Immature natural killer cell (primary cell): ENCODE results near the gene SQSTM1. TPM values are rescaled to one million over a fixed set of nuclear protein-coding genes. Genes with fewer than 3 reads are reported as not detected.

ENCODE experiments used
- DNase-seq, 3 donors: peaks; one replicate each; pipeline ENCODE4 v3.0.0; 2022; ENCODE audit warnings: mixed read lengths in 1 of 3
- H3K27ac Mint-ChIP-seq, 6 donors: one replicate each; pipeline ENCODE4 v1.8.0; 2020; ENCODE audit warnings: mixed read lengths in 6 of 6, mild to moderate bottlenecking in 5 of 6, inconsistent platforms in 4 of 6, moderate library complexity in 3 of 6
- H3K27me3 Mint-ChIP-seq, 3 donors: one replicate each; pipeline ENCODE4 v1.8.0; 2020 to 2021; ENCODE audit warnings: low read depth in 3 of 3, mild to moderate bottlenecking in 3 of 3, mixed read lengths in 3 of 3, moderate library complexity in 3 of 3, inconsistent platforms in 1 of 3
- H3K36me3 Mint-ChIP-seq, 3 donors: one replicate each; pipeline ENCODE4 v1.8.0; 2020; ENCODE audit warnings: mixed read lengths in 3 of 3, inconsistent platforms in 2 of 3, mild to moderate bottlenecking in 2 of 3
- H3K4me1 Mint-ChIP-seq, 2 donors: one replicate each; pipeline ENCODE4 v1.8.0; 2020; ENCODE audit warnings: inconsistent platforms in 2 of 2, mild to moderate bottlenecking in 2 of 2, mixed read lengths in 2 of 2, moderate library complexity in 1 of 2
- H3K4me3 Mint-ChIP-seq, 5 donors: one replicate each; pipeline ENCODE4 v1.8.0; 2020; ENCODE audit warnings: mild to moderate bottlenecking in 5 of 5, mixed read lengths in 5 of 5, inconsistent platforms in 3 of 5, moderate library complexity in 3 of 5
- H3K9me3 Mint-ChIP-seq, 6 donors: one replicate each; pipeline ENCODE4 v1.8.0; 2020; ENCODE audit warnings: mild to moderate bottlenecking in 6 of 6, mixed read lengths in 6 of 6, inconsistent platforms in 4 of 6, moderate library complexity in 3 of 6
- polyA plus RNA-seq, 3 donors: library from polyadenylated mRNA; unstranded; fragments of 300-500 nt; fragmentation: Illumina TruSeq; gene quantifications; one replicate each; pipeline ENCODE4 v1.2.3, GENCODE V29; 2021

SQSTM1 gene
- 100 to 1,000 TPM; 256 to 292 (median 268) TPM for polyA plus RNA-seq

DNA sequence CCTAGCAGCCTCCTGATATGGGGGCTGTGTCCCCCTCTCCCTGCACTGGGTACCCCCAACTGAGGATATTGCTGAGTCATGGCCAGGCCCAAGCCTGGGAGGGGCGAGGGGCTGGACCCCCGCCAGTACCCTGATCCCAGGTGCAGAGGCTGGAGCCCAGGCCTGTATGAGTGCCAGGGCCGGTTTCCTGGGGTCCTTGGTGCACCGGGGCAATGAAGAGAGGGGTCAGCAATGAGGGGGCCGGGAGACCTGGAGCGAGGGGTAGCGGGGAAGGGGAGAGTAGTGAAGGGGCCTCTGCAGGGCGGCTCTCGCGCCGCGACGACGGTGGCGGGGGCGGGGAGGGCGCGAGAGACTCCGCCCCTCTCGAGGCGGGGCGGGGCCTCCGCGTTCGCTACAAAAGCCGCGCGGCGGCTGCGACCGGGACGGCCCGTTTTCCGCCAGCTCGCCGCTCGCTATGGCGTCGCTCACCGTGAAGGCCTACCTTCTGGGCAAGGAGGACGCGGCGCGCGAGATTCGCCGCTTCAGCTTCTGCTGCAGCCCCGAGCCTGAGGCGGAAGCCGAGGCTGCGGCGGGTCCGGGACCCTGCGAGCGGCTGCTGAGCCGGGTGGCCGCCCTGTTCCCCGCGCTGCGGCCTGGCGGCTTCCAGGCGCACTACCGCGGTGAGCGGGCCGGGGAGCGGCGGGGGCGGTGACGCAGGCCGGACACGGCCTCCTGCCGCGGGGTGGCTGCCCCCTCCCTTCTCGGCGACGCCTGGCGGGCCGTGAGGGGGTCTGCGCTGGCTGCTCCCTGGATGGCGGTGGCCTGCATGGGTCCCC lies at the start of gene SQSTM1:
SQSTM1 (plus strand) TSS at position 423 of the 815 bp plus-strand sequence; CDS start at position 455, 32 bp downstream.
- Mint-ChIP-seq H3K27me3 (peaks cover 23 to 38% (median 31%) of the 10 kb centered on the region in 3 donors), H3K4me1 (peaks cover 55% of the 10 kb centered on the region in 2 donors)

DNA sequence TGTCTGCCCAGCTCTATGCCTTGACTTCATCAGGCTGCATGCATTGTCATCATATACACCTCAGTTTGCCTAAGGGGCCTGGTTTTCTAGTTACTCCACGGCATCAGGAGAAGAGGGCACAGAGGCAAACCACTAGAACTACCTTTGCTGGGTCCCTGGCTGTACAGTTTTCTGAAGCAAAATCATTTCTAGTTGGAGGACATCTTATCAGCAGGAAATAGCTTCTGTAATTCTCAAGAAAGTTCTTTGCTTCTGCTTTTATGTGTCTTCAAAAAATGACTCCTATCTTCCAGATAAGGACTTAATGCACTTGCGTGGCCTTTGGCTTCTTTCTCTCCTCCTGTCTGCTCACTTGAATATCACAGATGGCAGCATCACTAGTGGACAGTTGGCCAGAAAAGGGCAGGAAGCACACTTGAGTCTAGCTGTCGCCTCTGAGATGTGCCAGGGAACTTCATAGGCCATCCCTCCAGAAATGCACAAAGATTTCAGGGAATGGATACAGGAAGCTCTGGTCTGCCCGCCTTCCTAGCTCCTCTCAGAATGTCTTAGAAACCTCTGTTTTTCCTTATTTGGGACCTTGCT lies 49.3 kb upstream of the SQSTM1 start:
- Mint-ChIP-seq H3K4me3 (no peak overlapping the region), H3K27me3 (peaks cover 0 to 4% (median 0%) of the 10 kb centered on the region in 3 donors), H3K9me3 (no peaks in the 10 kb centered on the region), H3K27ac (no peak overlapping the region), H3K36me3 (peaks cover 14 to 39% (median 18%) of the 10 kb centered on the region in 3 donors), H3K4me1 (peaks cover 4 to 24% of the 10 kb centered on the region in 2 donors)
- no peak for DNase-seq

More for the DNA sequence above, at the start of gene SQSTM1:
- Mint-ChIP-seq H3K36me3 (peaks cover 0 to 12% (median 0%) of the 10 kb centered on the region in 3 donors), H3K9me3 (no peaks in the 10 kb centered on the region), H3K27ac (peak within 1 kb of the TSS; percentile 95 to 100 (median 100)), H3K4me3 (peak within 1 kb of the TSS; percentile 93 to 99 (median 96))
- DNase-seq: peak; percentile 86 to 90 (median 88)

DNA sequence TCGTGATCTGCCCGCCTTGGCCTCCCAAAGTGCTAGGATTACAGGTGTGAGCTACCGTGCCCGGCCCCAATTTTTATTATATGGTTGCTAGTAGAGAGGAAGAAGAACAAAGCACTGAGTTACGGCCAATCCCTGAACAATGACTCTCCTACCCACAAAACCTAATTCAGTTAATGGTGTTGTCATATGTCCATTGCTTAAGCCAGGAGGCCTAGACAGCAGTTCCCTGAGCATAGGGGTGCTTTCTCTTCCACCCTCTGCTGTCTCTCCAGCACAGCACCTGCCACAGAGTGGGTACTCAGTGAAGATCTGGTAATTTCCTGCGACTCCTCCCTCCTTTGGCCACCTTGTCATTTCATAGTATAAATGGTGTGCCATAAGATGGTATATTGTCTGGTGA lies 48.4 kb upstream of the SQSTM1 start:
- no peak for DNase-seq
- peaks cover 14 to 39% (median 18%) of the 10 kb centered on the region in 3 donors for H3K36me3 Mint-ChIP-seq
- H3K27me3 Mint-ChIP-seq: peaks cover 0 to 4% (median 0%) of the 10 kb centered on the region in 3 donors
- peaks cover 0 to 14% of the 10 kb centered on the region in 2 donors for H3K4me1 Mint-ChIP-seq
- H3K9me3 Mint-ChIP-seq: no peaks in the 10 kb centered on the region
- H3K27ac Mint-ChIP-seq: peak overlapping the region in 1 of 6 donors; percentile 14
- H3K4me3 Mint-ChIP-seq: no peak overlapping the region

DNA sequence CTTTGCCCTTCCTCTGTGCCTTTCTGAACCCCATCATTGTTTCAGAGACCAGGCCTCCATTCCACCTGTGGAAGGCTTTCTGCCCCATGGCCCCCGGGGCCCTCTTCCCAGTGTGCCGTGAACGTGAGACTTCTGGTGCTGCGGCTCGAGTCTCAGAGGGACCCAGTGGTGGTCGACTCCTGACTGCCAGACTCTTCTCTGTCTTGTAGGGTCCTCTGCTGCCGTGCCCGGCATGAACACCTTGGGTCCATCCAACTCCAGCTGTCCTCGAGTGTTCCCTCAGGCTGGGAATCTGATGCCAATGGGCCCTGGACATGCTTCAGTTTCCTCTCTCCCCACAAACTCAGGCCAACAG lies 47.0 kb upstream of the SQSTM1 start:
- Mint-ChIP-seq H3K36me3 (peaks cover 14 to 40% (median 15%) of the 10 kb centered on the region in 3 donors), H3K9me3 (no peaks in the 10 kb centered on the region), H3K4me3 (no peak overlapping the region), H3K27ac (no peak overlapping the region), H3K4me1 (peaks cover under 1 to 6% of the 10 kb centered on the region in 2 donors), H3K27me3 (peaks cover 0 to 4% (median 1%) of the 10 kb centered on the region in 3 donors)
- no peak for DNase-seq

DNA sequence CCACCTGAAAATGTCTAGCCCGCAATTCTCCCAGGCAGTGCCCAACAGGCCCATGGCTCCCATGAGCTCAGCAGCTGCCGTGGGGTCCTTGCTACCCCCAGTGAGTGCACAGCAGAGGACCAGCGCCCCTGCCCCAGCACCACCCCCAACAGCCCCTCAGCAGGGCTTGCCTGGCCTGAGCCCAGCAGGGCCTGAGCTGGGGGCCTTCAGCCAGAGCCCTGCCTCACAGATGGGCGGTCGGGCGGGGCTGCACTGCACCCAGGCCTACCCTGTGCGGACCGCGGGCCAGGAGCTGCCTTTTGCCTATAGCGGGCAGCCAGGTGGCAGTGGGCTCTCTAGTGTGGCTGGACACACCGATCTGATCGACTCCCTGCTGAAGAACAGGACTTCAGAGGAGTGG lies 46.3 kb upstream of the SQSTM1 start:
- no peak for DNase-seq
- Mint-ChIP-seq H3K36me3 (peaks cover 14 to 37% (median 15%) of the 10 kb centered on the region in 3 donors), H3K4me3 (no peak overlapping the region), H3K9me3 (no peaks in the 10 kb centered on the region), H3K27me3 (peaks cover 0 to 4% (median 3%) of the 10 kb centered on the region in 3 donors), H3K4me1 (peaks cover 2 to 6% of the 10 kb centered on the region in 2 donors), H3K27ac (peak overlapping the region in 1 of 6 donors; percentile 46)

GRCh38 chr5:179776411-179776938 lies 44.2 kb upstream of the SQSTM1 start:
- no peak for DNase-seq
- no peak overlapping the region for H3K27ac Mint-ChIP-seq
- peaks cover 0 to 6% (median 5%) of the 10 kb centered on the region in 3 donors for H3K27me3 Mint-ChIP-seq
- H3K9me3 Mint-ChIP-seq: no peaks in the 10 kb centered on the region
- H3K4me3 Mint-ChIP-seq: no peak overlapping the region
- H3K4me1 Mint-ChIP-seq: peaks cover 5 to 6% of the 10 kb centered on the region in 2 donors
- H3K36me3 Mint-ChIP-seq: peaks cover 18 to 30% (median 18%) of the 10 kb centered on the region in 3 donors

DNA sequence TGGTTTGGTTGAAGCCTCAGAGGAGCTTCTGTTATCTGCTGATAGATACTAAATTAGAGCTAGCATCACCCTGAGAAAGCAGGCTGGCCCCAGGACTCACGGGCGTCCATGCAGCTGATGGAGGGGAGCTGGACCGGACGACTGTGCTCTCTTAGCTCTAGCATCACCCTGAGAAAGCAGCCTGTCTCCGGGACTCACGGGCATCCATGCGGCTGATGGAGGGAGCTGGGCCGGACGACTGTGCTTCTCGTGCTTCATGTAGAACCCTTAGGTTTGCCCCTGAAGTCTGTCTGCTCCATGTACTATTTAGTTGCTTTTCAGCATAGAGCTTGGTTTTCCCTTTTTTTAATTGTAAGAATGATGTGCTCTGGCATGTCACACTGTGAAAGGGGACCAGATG lies 43.2 kb upstream of the SQSTM1 start:
- Mint-ChIP-seq H3K27me3 (peaks cover 0 to 6% (median 5%) of the 10 kb centered on the region in 3 donors), H3K27ac (no peak overlapping the region), H3K36me3 (peaks cover 14 to 29% (median 18%) of the 10 kb centered on the region in 3 donors), H3K4me3 (no peak overlapping the region), H3K4me1 (peaks cover 5 to 6% of the 10 kb centered on the region in 2 donors), H3K9me3 (no peaks in the 10 kb centered on the region)
- DNase-seq: no peak

GRCh38 chr5:179777909-179778308 lies 42.8 kb upstream of the SQSTM1 start:
- no peak overlapping the region for H3K4me3 Mint-ChIP-seq
- H3K27ac Mint-ChIP-seq: peak overlapping the region in 3 of 6 donors; percentile 9 to 71 (median 18)
- H3K4me1 Mint-ChIP-seq: peaks cover 5 to 6% of the 10 kb centered on the region in 2 donors
- H3K9me3 Mint-ChIP-seq: no peaks in the 10 kb centered on the region
- peaks cover 12 to 27% (median 18%) of the 10 kb centered on the region in 3 donors for H3K36me3 Mint-ChIP-seq
- DNase-seq: no peak
- peaks cover 0 to 5% (median 3%) of the 10 kb centered on the region in 3 donors for H3K27me3 Mint-ChIP-seq

DNA sequence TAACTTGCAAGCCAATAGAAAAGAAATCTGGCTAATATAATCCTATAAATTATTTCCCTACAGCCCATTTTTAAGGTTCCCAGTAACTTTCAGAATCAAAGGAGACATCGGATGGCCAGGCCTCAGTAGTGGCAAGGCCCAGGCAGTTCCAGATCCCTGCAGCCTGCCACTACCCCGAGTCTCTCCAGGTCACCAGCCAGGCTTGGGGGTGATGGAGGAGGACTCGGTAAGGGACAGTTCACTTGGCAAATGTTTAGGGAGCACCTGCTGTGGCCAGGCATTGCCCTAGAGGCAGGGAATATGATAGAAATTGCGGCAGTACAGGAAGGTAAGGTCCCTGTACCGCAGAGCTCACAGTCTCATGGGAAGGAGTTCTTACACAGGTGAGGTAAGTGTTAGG lies 42.1 kb upstream of the SQSTM1 start:
- Mint-ChIP-seq H3K4me3 (no peak overlapping the region), H3K36me3 (peaks cover 8 to 22% (median 14%) of the 10 kb centered on the region in 3 donors), H3K9me3 (no peaks in the 10 kb centered on the region), H3K27me3 (peaks cover 0 to 5% (median 1%) of the 10 kb centered on the region in 3 donors), H3K4me1 (peaks cover 5 to 6% of the 10 kb centered on the region in 2 donors), H3K27ac (peak overlapping the region in 2 of 6 donors; percentile 11 to 71)
- no peak for DNase-seq

DNA sequence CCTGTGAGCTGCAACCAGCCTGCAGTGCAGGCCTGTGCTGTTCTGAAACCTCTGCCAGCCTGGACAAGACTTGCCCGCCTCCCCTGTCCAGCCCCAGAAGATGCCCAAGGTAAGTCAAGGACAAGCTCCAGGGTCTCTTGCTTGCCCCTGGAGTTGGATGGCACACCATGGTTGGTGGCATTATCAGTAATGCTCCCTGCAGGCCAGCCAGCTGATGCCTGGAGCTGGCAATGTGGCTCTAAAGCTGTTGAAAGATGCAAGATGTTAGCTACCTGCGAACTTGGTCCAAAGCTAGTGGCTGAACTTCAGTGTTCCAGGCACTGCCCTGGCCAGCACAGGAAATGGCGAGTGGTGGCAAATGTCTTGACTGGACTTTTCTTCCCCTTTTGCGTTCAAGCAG lies 40.9 kb upstream of the SQSTM1 start:
- Mint-ChIP-seq H3K36me3 (peaks cover 8 to 22% (median 11%) of the 10 kb centered on the region in 3 donors), H3K9me3 (no peaks in the 10 kb centered on the region), H3K27ac (peak overlapping the region in 3 of 6 donors; percentile 40 to 77 (median 45)), H3K4me1 (peaks cover 5 to 6% of the 10 kb centered on the region in 2 donors), H3K4me3 (no peak overlapping the region), H3K27me3 (peaks cover 0 to 6% (median 1%) of the 10 kb centered on the region in 3 donors)
- DNase-seq: no peak

DNA sequence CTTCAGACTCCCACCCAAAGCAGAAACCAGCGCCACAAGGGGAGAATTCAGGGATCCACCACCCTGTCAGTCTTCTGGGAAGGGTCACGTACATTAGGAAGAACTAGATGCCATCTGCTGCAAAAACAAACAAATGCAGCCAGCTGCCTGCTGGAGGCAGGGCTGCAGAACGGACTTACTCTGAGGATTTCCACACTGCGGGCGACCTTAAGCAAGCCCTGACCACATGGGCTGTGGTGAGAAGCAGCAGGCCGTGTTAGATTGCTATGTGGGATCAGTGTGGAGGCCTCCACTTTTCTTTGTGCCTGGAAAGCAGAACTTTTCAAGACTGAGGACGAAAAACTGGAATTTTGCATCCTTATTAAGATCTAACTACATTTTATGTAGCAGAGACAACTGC lies 40.3 kb upstream of the SQSTM1 start:
- Mint-ChIP-seq H3K36me3 (peaks cover 8 to 22% (median 11%) of the 10 kb centered on the region in 3 donors), H3K27ac (peak overlapping the region in 4 of 6 donors; percentile 26 to 77 (median 37)), H3K4me3 (no peak overlapping the region), H3K27me3 (peaks cover 0 to 6% (median 1%) of the 10 kb centered on the region in 3 donors), H3K4me1 (peaks cover 5 to 6% of the 10 kb centered on the region in 2 donors), H3K9me3 (no peaks in the 10 kb centered on the region)
- DNase-seq: no peak

GRCh38 chr5:179781846-179782245 lies 38.9 kb upstream of the SQSTM1 start:
- Mint-ChIP-seq H3K36me3 (peaks cover 4 to 15% (median 7%) of the 10 kb centered on the region in 3 donors), H3K27ac (peak overlapping the region in 2 of 6 donors; percentile 30 to 34), H3K9me3 (no peaks in the 10 kb centered on the region), H3K4me3 (no peak overlapping the region), H3K4me1 (peaks cover 5 to 6% of the 10 kb centered on the region in 2 donors), H3K27me3 (peaks cover 0 to 6% (median 1%) of the 10 kb centered on the region in 3 donors)
- DNase-seq: no peak

GRCh38 chr5:179783128-179783527 lies 37.6 kb upstream of the SQSTM1 start:
- H3K4me3 Mint-ChIP-seq: no peak overlapping the region
- peaks cover 4 to 9% (median 7%) of the 10 kb centered on the region in 3 donors for H3K36me3 Mint-ChIP-seq
- no peaks in the 10 kb centered on the region for H3K9me3 Mint-ChIP-seq
- no peak for DNase-seq
- H3K4me1 Mint-ChIP-seq: peaks cover 5 to 6% of the 10 kb centered on the region in 2 donors
- H3K27ac Mint-ChIP-seq: no peak overlapping the region
- peaks cover 0 to 6% (median 1%) of the 10 kb centered on the region in 3 donors for H3K27me3 Mint-ChIP-seq
